Mesothelial cell of epicardium (in vitro differentiated cells): ENCODE data around the gene SPATS2L. TPM values are rescaled to one million over a fixed set of nuclear protein-coding genes. Genes with fewer than 3 reads are reported as not detected.

Source experiments
- DNase-seq, 2 experiments: peaks; one replicate each; pipeline ENCODE4 v3.0.0; 2021; ENCODE audit warnings: low spot score in 2 of 2; ENCODE audit not compliant: unreplicated experiment in 2 of 2
- H3K27ac Mint-ChIP-seq: 2 replicates; pipeline ENCODE4 v1.8.0; 2021; ENCODE audit warnings: mixed read lengths
- H3K27me3 Mint-ChIP-seq: 2 replicates; pipeline ENCODE4 v1.8.0; 2021; ENCODE audit warnings: low read depth, mixed read lengths
- H3K36me3 Mint-ChIP-seq: 2 replicates; pipeline ENCODE4 v1.8.0; 2021; ENCODE audit warnings: mixed read lengths
- H3K4me1 Mint-ChIP-seq: 2 replicates; pipeline ENCODE4 v1.8.0; 2021; ENCODE audit warnings: mixed read lengths
- H3K4me3 Mint-ChIP-seq: 2 replicates; pipeline ENCODE4 v1.8.0; 2021; ENCODE audit warnings: mild to moderate bottlenecking, moderate library complexity, mixed read lengths
- H3K9me3 Mint-ChIP-seq: 2 replicates; pipeline ENCODE4 v1.8.0; 2021; ENCODE audit warnings: mixed read lengths
- total RNA-seq: library from RNA; stranded (reverse); gene quantifications from 3 replicates; pipeline ENCODE4 v1.2.1, GENCODE V29; 2021
- TF ChIP-seq, protein P1 (sequence below): fragments of 200-600 bp; sonication (generic); IDR thresholded peaks from one replicate; pipeline ENCODE4 v1.5.0; 2021; ENCODE audit warnings: antibody characterized with exemption; ENCODE audit not compliant: unreplicated experiment

The SPATS2L gene
- total RNA-seq, 1 donor from 2014 or later, result 84.8 TPM

DNA sequence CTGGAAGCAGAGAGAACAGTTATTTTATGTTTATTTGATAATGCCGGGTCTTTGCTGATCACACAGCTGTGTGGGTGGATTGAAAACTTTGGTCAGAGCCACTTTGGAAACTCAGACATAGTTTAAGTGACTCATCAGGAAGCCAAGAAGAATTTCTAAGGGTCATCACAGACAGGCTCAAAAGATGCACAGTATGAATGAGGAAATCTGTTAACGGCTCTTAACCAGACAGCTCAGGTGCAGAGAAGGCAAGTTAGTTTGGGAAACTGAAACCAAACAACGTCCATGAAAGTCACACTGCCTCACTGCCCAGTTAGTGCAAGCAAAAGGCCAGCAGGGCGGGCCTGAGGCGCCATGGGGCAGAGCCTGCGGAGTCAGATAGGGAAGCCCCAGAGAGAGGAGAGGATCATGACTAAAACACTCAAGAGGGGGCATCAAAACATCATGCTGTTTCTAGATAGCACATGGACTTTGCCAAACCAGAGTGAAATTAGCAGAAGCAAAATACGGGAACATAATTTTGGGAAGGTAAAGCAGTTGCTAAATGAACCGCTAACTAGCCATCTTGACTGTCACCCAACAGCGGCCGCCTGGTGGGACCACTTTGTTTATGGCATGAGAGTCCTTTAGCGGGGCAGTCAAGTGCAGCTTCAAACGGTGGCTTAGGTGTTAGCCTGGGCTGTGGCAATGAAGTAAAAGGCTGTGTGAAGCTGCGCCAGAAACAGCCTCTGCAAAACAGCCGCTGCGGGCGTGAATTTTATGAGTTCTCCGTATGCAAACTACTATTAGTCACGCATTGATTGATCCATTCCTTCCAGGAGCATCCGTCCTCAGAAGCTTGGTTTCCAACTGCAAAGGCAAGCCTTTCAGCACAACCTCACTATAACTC is 102.2 kb downstream of the SPATS2L start:
- H3K4me3 Mint-ChIP-seq, result no peak overlapping the region

DNA sequence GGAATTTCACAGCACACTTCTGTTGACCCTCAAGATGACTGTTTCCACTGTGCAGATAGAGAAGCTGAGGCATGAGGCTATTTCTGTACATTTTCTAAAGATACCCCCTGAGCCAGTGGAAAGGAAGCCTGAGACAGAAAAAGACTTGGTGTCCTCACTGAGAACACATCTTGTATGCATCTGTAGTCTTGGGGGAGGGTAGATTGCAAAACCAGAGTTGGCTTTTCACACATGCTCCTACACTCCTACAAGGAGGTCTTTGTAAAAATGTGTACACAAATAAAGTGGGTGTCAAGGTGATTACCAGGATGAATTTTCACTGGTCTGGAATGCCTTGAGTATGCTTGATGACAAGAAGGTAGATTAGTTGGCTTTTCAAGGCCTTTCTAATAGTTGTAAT is 105.3 kb downstream of the SPATS2L start:
- no peaks in the 10 kb centered on the region for H3K27me3 Mint-ChIP-seq
- H3K4me1 Mint-ChIP-seq, result no peaks in the 10 kb centered on the region
- TF ChIP-seq, protein P1, sequence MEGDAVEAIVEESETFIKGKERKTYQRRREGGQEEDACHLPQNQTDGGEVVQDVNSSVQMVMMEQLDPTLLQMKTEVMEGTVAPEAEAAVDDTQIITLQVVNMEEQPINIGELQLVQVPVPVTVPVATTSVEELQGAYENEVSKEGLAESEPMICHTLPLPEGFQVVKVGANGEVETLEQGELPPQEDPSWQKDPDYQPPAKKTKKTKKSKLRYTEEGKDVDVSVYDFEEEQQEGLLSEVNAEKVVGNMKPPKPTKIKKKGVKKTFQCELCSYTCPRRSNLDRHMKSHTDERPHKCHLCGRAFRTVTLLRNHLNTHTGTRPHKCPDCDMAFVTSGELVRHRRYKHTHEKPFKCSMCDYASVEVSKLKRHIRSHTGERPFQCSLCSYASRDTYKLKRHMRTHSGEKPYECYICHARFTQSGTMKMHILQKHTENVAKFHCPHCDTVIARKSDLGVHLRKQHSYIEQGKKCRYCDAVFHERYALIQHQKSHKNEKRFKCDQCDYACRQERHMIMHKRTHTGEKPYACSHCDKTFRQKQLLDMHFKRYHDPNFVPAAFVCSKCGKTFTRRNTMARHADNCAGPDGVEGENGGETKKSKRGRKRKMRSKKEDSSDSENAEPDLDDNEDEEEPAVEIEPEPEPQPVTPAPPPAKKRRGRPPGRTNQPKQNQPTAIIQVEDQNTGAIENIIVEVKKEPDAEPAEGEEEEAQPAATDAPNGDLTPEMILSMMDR, result no peak
- DNase-seq, result no peak
- peaks cover 8% of the 10 kb centered on the region for H3K36me3 Mint-ChIP-seq
- H3K27ac Mint-ChIP-seq, result no peak overlapping the region
- no peaks in the 10 kb centered on the region for H3K9me3 Mint-ChIP-seq
- H3K4me3 Mint-ChIP-seq, result no peak overlapping the region

More for the DNA sequence above, 102.2 kb downstream of the SPATS2L start:
- TF ChIP-seq, protein P1, result no peak
- H3K27me3 Mint-ChIP-seq, result no peaks in the 10 kb centered on the region
- peaks cover 20% of the 10 kb centered on the region for H3K4me1 Mint-ChIP-seq
- H3K9me3 Mint-ChIP-seq, result peaks cover 5% of the 10 kb centered on the region
- DNase-seq, result no peak
- H3K27ac Mint-ChIP-seq, result no peak overlapping the region
- peaks cover 20% of the 10 kb centered on the region for H3K36me3 Mint-ChIP-seq

DNA sequence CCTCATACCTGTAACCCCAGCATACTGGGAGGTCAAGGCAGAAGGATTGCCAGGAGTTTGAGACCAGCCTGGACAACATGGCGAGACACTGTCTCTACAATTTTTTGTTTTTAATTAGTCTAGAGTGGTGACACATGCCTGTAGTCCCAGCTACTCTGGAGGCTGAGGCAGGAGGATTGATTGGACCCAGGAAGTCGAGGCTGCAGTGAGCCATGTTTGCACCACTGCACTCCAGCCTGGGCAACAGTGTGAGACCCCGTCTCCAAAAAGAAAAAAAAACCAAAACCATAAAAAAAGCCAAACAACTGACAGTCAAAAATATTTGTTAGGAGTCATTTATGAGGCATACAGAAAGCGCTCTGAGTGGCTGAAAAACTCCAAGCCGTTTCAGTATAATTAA is 107.9 kb downstream of the SPATS2L start:
- Mint-ChIP-seq H3K4me3 (no peak overlapping the region), H3K27me3 (no peaks in the 10 kb centered on the region), H3K36me3 (peaks cover 17% of the 10 kb centered on the region), H3K4me1 (peaks cover 2% of the 10 kb centered on the region), H3K9me3 (no peaks in the 10 kb centered on the region), H3K27ac (no peak overlapping the region)
- TF ChIP-seq, protein P1, result no peak
- no peak for DNase-seq

GRCh38 chr2:200415455-200415854 is 109.0 kb downstream of the SPATS2L start:
- H3K27me3 Mint-ChIP-seq, result no peaks in the 10 kb centered on the region
- TF ChIP-seq, protein P1, result no peak
- H3K4me1 Mint-ChIP-seq, result peaks cover 2% of the 10 kb centered on the region
- no peak for DNase-seq
- peaks cover 21% of the 10 kb centered on the region for H3K36me3 Mint-ChIP-seq
- H3K9me3 Mint-ChIP-seq, result no peaks in the 10 kb centered on the region
- no peak overlapping the region for H3K4me3 Mint-ChIP-seq
- H3K27ac Mint-ChIP-seq, result no peak overlapping the region

- Mint-ChIP-seq H3K4me3 (no peak overlapping the region), H3K9me3 (no peaks in the 10 kb centered on the region), H3K4me1 (peaks cover 2% of the 10 kb centered on the region), H3K27ac (no peak overlapping the region), H3K36me3 (peaks cover 31% of the 10 kb centered on the region), H3K27me3 (no peaks in the 10 kb centered on the region)
- no peak for DNase-seq
- TF ChIP-seq, protein P1, result no peak
These were observed 110.4 kb downstream of the SPATS2L start for GRCh38 chr2:200416878-200417277.
